ENCODE results near the gene ERO1A.

- TF ChIP-seq ZBTB21 (CRISPR knock-in tag; IDR thresholded peaks at IDR 0.05; ENCODE audit: borderline replicate concordance) (no peak), CTCF (IDR thresholded peaks at IDR 0.05) (no peak), USF2 (CRISPR knock-in tag; IDR thresholded peaks at IDR 0.05) (no peak), ELF4 (CRISPR knock-in tag; IDR thresholded peaks at IDR 0.05; ENCODE audit: low read depth) (no peak), NFE2L1 (CRISPR knock-in tag; IDR thresholded peaks at IDR 0.05) (no peak), NR2C2 (CRISPR knock-in tag; IDR thresholded peaks at IDR 0.05) (no peak), ETV6 (CRISPR knock-in tag; IDR thresholded peaks at IDR 0.05) (no peak), NR3C1 (CRISPR knock-in tag; conservative IDR thresholded peaks at IDR 0.05; ENCODE audit: low read depth) (no peak)
- TF ChIP-seq, protein P1, sequence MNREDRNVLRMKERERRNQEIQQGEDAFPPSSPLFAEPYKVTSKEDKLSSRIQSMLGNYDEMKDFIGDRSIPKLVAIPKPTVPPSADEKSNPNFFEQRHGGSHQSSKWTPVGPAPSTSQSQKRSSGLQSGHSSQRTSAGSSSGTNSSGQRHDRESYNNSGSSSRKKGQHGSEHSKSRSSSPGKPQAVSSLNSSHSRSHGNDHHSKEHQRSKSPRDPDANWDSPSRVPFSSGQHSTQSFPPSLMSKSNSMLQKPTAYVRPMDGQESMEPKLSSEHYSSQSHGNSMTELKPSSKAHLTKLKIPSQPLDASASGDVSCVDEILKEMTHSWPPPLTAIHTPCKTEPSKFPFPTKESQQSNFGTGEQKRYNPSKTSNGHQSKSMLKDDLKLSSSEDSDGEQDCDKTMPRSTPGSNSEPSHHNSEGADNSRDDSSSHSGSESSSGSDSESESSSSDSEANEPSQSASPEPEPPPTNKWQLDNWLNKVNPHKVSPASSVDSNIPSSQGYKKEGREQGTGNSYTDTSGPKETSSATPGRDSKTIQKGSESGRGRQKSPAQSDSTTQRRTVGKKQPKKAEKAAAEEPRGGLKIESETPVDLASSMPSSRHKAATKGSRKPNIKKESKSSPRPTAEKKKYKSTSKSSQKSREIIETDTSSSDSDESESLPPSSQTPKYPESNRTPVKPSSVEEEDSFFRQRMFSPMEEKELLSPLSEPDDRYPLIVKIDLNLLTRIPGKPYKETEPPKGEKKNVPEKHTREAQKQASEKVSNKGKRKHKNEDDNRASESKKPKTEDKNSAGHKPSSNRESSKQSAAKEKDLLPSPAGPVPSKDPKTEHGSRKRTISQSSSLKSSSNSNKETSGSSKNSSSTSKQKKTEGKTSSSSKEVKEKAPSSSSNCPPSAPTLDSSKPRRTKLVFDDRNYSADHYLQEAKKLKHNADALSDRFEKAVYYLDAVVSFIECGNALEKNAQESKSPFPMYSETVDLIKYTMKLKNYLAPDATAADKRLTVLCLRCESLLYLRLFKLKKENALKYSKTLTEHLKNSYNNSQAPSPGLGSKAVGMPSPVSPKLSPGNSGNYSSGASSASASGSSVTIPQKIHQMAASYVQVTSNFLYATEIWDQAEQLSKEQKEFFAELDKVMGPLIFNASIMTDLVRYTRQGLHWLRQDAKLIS (CRISPR knock-in tag; IDR thresholded peaks at IDR 0.05; ENCODE audit: borderline replicate concordance), result no peak
These were observed 44.6 kb downstream of the ERO1A start for GRCh38 chr14:52650774-52651173.
